SU-DHL-6 (cell line): ENCODE results near the gene NLRP1.

Experiments used
- CTCF ChIP-seq: fragments of 200-600 bp; sonication (generic); IDR thresholded peaks from one replicate; pipeline ENCODE4 v1.5.1; 2017; ENCODE audit warnings: antibody characterized with exemption, mild to moderate bottlenecking, low read length, moderate library complexity; ENCODE audit not compliant: insufficient read depth, poor library complexity, severe bottlenecking
- EZH2phosphoT487 ChIP-seq: fragments of 200-600 bp; sonication (generic), shearing (Covaris generic); conservative IDR thresholded peaks from 2 replicates; pipeline ENCODE4 v1.6.1; 2018; ENCODE audit warnings: mild to moderate bottlenecking, antibody characterized with exemption, low read length, moderate library complexity, mixed read lengths

DNA sequence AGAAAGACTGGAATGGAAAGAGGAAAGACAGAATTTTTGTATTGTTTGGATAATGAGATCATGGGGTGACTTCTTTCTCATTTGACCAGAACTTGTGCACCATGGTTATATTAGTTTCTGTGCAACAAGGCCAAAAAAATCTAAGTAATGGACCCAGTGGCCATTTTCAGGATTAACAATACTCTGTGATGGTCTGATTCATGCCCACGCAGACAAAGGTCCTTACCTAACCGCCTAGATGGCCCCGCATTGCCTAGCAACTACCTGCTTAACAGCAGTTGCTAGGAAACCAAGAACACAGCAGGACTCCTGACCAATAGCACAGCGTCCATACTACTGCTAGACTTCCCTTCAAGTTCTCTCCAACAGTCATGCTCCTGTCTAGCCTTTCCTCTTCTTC is 75.5 kb downstream of the NLRP1 start:
- TF ChIP-seq CTCF (no peak), EZH2phosphoT487 (no peak)
